ENCODE measurements around the gene TMEM95.
"Not testable (repeated sequence)": the region's sequence is repeated elsewhere in the genome, so short reads cannot be mapped to it uniquely, and the experiment has no call there.

Gene TMEM95

GRCh38 chr17:7356072-7356549, 1.2 kb downstream of the TMEM95 start:
- peak; percentile 88 for DNase-seq
- no peak overlapping the region for H3K27ac Mint-ChIP-seq
- TF ChIP-seq, protein P1, sequence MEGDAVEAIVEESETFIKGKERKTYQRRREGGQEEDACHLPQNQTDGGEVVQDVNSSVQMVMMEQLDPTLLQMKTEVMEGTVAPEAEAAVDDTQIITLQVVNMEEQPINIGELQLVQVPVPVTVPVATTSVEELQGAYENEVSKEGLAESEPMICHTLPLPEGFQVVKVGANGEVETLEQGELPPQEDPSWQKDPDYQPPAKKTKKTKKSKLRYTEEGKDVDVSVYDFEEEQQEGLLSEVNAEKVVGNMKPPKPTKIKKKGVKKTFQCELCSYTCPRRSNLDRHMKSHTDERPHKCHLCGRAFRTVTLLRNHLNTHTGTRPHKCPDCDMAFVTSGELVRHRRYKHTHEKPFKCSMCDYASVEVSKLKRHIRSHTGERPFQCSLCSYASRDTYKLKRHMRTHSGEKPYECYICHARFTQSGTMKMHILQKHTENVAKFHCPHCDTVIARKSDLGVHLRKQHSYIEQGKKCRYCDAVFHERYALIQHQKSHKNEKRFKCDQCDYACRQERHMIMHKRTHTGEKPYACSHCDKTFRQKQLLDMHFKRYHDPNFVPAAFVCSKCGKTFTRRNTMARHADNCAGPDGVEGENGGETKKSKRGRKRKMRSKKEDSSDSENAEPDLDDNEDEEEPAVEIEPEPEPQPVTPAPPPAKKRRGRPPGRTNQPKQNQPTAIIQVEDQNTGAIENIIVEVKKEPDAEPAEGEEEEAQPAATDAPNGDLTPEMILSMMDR (IDR thresholded peaks at IDR 0.05), result peak; percentile 83

DNA sequence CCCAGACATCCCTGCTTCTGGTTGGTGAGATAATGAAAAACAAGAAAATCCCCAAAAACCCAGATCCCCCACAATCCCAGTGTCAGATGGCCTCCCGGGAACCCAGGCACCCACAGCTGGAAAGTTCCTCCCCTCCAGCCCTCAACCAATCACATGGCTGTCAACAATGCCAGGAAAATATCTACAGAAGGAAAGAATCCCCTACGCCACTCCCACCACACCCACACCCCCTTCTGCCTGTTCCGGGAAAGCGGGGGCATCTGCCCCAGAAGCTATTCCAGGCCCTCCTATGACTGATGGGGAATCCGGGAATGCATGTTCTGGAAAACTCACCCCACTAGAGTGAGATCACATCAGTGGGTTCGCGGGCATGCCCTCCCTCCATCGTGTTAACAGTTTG, 1.8 kb downstream of the TMEM95 start:
- Mint-ChIP-seq H3K4me1 (peaks cover 25% of the 10 kb centered on the region), H3K36me3 (ENCODE audit: low read depth) (no peaks in the 10 kb centered on the region), H3K4me3 (no peak overlapping the region), H3K27ac (no peak overlapping the region), H3K9me3 (no peaks in the 10 kb centered on the region), H3K27me3 (ENCODE audit: low read depth, poor library complexity) (peaks cover 12% of the 10 kb centered on the region)
- TF ChIP-seq, protein P1 (IDR thresholded peaks at IDR 0.05), result no peak
- DNase-seq, result no peak

More at GRCh38 chr17:7356072-7356549, 1.2 kb downstream of the TMEM95 start:
- Mint-ChIP-seq H3K4me1 (peaks cover 25% of the 10 kb centered on the region), H3K36me3 (ENCODE audit: low read depth) (no peaks in the 10 kb centered on the region), H3K9me3 (no peaks in the 10 kb centered on the region), H3K27me3 (ENCODE audit: low read depth, poor library complexity) (peaks cover 11% of the 10 kb centered on the region), H3K4me3 (no peak overlapping the region)

DNA sequence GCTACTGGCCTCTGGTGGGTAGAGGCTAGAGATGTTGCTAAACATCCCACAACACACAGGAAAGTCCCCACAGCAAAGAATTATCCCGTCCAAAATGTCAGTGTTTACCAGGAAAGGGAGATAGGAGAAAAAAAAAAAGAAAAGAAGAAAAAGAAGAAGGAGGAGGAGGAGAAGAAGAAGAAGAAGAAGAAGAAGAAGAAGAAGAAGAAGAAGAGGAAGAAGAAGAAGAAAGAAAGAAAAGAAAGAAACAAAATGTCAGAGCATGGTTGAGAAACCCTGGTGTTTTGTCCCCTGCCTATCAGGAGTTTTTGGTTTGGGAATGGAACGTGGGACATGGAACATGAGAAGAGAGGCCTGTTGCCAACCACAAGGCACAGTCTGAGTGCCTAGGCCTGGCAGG, 2.4 kb downstream of the TMEM95 start:
- Mint-ChIP-seq H3K36me3 (ENCODE audit: low read depth) (no peaks in the 10 kb centered on the region), H3K9me3 (no peaks in the 10 kb centered on the region), H3K27ac (no peak overlapping the region), H3K4me1 (peaks cover 22% of the 10 kb centered on the region), H3K4me3 (no peak overlapping the region), H3K27me3 (ENCODE audit: low read depth, poor library complexity) (peaks cover 16% of the 10 kb centered on the region)
- TF ChIP-seq, protein P1 (IDR thresholded peaks at IDR 0.05), result no peak
- DNase-seq, result no peak

- Mint-ChIP-seq H3K4me3 (no peak overlapping the region), H3K27me3 (ENCODE audit: low read depth, poor library complexity) (peaks cover 14% of the 10 kb centered on the region), H3K4me1 (no peaks in the 10 kb centered on the region), H3K9me3 (no peaks in the 10 kb centered on the region), H3K36me3 (ENCODE audit: low read depth) (no peaks in the 10 kb centered on the region), H3K27ac (no peak overlapping the region)
- no peak for DNase-seq
- TF ChIP-seq, protein P1 (IDR thresholded peaks at IDR 0.05), result no peak
These were observed 7.0 kb downstream of the TMEM95 start for GRCh38 chr17:7361906-7362305.

DNA sequence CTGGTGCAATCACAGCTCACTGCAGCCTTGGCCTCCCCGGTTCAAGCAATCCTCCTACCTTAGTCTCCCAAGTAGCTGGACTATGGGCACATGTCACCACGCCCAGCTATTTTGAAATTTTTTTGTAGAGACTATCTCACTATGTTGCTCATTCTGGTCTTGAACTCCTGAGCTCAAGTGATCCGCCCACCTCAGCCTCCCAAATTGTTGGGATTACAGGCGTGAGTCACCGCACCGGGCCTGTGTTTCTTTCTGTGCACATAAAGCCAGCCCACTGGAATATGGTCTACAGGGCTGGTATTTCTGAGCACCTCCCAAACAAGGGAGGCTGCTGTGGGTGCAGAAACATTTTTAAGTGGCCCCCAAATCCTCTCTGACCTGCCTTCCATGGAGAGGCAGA, 8.4 kb downstream of the TMEM95 start:
- Mint-ChIP-seq H3K4me3 (no peak overlapping the region), H3K9me3 (no peaks in the 10 kb centered on the region), H3K27me3 (ENCODE audit: low read depth, poor library complexity) (peaks cover 18% of the 10 kb centered on the region), H3K36me3 (ENCODE audit: low read depth) (no peaks in the 10 kb centered on the region), H3K4me1 (no peaks in the 10 kb centered on the region), H3K27ac (no peak overlapping the region)
- no peak for DNase-seq
- TF ChIP-seq, protein P1 (IDR thresholded peaks at IDR 0.05), result no peak

- not testable (repeated sequence) for DNase-seq; H3K9me3 Mint-ChIP-seq; H3K4me1 Mint-ChIP-seq; H3K4me3 Mint-ChIP-seq; H3K36me3 Mint-ChIP-seq (ENCODE audit: low read depth); H3K27ac Mint-ChIP-seq
- peaks cover 31% of the 10 kb centered on the region for H3K27me3 Mint-ChIP-seq (ENCODE audit: low read depth, poor library complexity)
These were observed 11.0 kb downstream of the TMEM95 start for GRCh38 chr17:7365963-7366362.
